Left kidney (tissue), 2 donors: Measurements from ENCODE around the gene TMEM203. TPM values are rescaled to one million over a fixed set of nuclear protein-coding genes. Genes with fewer than 3 reads are reported as not detected.

Experiments
- DNase-seq: peaks from one replicate; pipeline ENCODE4 v3.0.0-alpha.2; 2013
- polyA plus RNA-seq: library from polyadenylated mRNA; unstranded; fragments of 120-200 nt; gene quantifications from one replicate; pipeline ENCODE4 v1.2.1, GENCODE V29; 2013; ENCODE audit not compliant: insufficient read length

TMEM203 gene
- polyA plus RNA-seq, 1 donor, result 39.0 TPM

GRCh38 chr9:137219757-137220316 lies 14.4 kb upstream of the TMEM203 start:
- no peak for DNase-seq

- no peak for DNase-seq
Measured at GRCh38 chr9:137218754-137219271, 13.4 kb upstream of the TMEM203 start.

GRCh38 chr9:137218212-137218753 lies 12.8 kb upstream of the TMEM203 start:
- DNase-seq, result no peak

- DNase-seq, result no peak
Measured at GRCh38 chr9:137217276-137218211, 12.1 kb upstream of the TMEM203 start.

GRCh38 chr9:137216188-137216965 lies 10.9 kb upstream of the TMEM203 start:
- DNase-seq, result no peak

- no peak for DNase-seq
Measured at GRCh38 chr9:137215196-137215986, 9.9 kb upstream of the TMEM203 start.

GRCh38 chr9:137214620-137215019 lies 9.2 kb upstream of the TMEM203 start:
- no peak for DNase-seq

GRCh38 chr9:137213160-137214060 lies 8.0 kb upstream of the TMEM203 start:
- DNase-seq, result no peak

GRCh38 chr9:137212520-137212919 lies 7.1 kb upstream of the TMEM203 start:
- no peak for DNase-seq

GRCh38 chr9:137211532-137211931 lies 6.1 kb upstream of the TMEM203 start:
- no peak for DNase-seq

GRCh38 chr9:137206602-137207001 lies 1.2 kb upstream of the TMEM203 start:
- DNase-seq, result no peak

- no peak for DNase-seq
Measured at GRCh38 chr9:137204731-137205125, 720 bp downstream of the TMEM203 start.

GRCh38 chr9:137202966-137203365 lies 2.5 kb downstream of the TMEM203 start:
- no peak for DNase-seq

- DNase-seq, result no peak
Measured at GRCh38 chr9:137201205-137201868, 4.1 kb downstream of the TMEM203 start.

GRCh38 chr9:137200311-137201204 lies 4.9 kb downstream of the TMEM203 start, which contains the start of gene TPRN:
TPRN (minus strand) TSS chr9:137200741; CDS start chr9:137200711, 30 bp downstream.
- peak; percentile 99 for DNase-seq

- no peak for DNase-seq
Measured at GRCh38 chr9:137199411-137200121, 5.9 kb downstream of the TMEM203 start.

GRCh38 chr9:137198902-137199283 lies 6.6 kb downstream of the TMEM203 start:
- DNase-seq, result no peak
